Non-pigmented ciliary epithelial cell (primary cell): ENCODE measurements around the gene SELENOI.

ENCODE experiments used
- DNase-seq: peaks from one replicate; pipeline ENCODE4 v3.0.0-alpha.2; 2010; ENCODE audit warnings: low read depth

Gene SELENOI

GRCh38 chr2:26412091-26412673, 66.2 kb downstream of the SELENOI start:
- no peak for DNase-seq

DNA sequence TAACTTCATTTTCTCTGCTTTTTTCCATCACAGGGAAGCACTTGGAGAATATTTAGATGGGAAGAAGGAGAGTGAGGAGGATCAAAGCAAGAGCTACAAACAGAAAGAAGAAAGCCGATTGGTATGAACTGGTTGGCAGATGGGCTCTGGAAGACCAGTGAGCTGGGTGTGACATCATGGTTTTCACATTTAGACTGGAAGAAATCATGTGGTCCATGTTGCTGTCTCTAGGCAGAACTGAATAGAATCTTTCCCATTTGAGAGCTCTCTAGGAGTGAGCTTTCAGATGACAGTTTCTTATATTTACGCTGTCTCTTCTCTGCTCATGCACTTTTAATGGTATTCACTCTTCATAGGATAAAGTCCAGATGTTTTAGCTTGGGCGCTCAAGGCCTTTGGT, 68.4 kb downstream of the SELENOI start:
- no peak for DNase-seq

DNA sequence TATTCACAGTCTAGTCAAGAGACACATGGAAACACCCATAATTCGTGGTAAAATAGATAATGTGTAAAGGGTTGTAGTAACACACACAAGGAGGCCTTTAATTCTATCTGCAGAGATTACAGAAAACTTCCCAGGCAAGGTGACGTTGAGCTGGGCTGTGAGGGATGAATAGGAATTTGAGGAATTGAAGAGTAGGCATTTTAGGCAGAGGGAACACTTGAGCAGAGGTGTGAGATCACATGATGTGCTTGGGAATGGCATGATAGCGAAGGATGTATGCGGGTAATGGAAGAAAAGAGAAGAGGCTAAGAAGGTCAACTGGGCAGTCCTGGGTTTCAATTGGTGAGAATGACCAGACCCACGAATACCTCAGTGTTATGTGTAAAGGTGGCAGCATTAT, 76.0 kb downstream of the SELENOI start:
- DNase-seq: no peak

DNA sequence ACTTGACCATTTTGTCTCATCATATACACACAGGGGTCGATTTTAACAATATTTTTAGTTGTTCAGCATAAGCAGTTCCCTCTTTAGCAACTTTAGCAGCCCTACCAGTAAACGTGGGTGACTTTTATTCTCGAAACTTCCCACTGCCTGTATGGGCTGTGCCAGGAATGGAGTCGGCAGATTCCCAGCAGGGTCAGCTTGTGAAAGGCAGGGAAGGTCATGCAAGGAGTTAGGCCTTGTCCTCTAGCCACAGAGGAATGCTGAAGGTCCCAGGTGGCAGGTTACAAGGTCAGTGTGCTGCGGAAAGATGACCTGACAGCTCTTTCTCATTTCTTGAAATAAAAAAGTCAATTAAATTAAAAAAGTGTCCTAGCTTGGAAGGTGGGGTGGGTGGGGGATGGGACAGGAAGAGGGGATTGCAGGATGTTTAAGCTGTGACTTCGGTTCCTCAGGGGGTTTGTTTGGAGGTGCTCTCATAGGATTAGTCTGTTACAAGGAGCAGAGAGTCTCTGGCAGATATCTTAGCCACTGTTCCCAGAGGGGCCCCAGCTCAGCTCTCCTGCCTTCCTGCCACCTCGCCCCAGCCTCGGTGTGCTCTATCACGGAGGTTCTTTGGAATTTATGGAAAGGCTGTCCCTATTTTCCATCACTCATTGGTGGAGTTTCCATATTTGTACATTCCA, 77.1 kb downstream of the SELENOI start:
- DNase-seq: no peak

- DNase-seq: no peak
These were observed 77.8 kb downstream of the SELENOI start for GRCh38 chr2:26423750-26424149.

GRCh38 chr2:26424221-26424620, 78.3 kb downstream of the SELENOI start:
- no peak for DNase-seq

GRCh38 chr2:26428846-26429245, 82.9 kb downstream of the SELENOI start:
- no peak for DNase-seq

DNA sequence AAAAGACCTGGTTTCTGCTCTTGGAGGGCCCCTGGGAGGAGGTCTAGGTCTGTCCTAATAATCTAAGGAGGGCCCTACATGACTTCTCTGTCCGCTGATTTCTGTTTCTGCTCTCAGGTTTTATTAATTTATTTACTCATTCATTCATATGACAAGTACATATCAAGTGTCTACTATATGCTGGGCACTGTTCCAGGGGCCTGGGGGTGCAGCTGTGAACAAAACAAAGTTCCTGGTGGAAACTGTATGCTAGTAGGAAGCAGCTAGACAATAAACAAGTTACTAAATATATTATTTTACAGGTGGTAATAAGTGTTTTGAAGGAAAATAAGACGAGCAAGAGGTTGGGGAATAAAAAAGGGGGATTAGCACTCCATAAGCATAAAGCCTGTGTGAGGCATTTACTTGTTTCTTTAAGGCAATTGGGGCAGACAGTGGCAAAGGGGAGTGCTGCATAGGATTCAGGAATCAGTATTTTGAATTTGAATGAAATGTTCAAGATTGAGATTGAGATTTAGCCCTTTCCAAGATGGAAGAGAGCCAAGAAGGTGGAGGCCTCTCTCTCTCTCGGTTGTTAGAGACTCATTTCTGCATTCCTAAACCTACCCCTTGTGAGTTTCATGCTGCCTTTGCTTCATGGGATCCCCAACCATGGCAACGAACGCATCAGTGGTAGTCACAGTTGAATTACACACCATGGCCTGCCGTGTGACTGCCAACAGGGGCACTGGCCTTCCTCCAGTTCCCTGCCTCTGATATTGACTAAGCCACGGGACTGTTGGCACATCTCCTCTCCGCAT, 84.0 kb downstream of the SELENOI start:
- DNase-seq: no peak

DNA sequence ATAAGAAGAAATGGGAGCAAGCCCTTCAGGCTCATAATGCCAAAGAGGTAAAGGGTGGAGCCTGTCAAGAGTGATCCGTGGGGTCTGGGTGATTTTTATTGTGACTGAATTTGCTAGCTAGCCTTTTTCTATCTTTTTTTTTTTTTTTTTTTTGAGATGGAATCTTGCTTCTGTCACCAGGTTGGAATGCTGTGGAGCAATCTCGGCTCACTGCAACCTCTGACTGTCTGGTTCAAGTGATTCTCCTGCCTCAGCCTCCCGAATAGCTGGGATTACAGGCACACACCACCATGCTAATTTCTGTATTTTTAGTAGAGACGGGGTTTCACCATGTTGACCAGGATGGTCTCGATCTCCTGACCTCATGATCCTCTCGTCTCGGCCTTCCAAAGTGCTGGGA, 84.9 kb downstream of the SELENOI start:
- DNase-seq: no peak

GRCh38 chr2:26432363-26432762, 86.4 kb downstream of the SELENOI start:
- no peak for DNase-seq

DNA sequence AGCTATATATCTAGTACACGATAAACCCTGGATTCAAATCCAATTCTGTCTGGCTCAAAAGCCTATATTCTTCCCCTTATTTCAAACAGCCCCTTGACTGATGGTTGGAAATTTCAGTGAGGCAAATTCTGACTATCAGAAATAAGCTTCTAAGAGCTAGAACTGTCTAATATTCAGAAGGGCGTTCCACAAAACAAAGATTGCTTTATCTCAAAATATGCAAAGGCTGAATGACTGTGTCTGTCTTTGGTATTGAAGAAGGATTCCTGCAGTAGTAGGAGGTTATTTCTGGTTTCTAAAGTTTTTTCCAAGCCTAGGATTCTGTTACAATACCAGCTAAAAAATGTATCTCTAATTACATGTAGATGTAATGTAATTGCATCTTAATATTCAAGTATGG, 86.9 kb downstream of the SELENOI start:
- DNase-seq: no peak

DNA sequence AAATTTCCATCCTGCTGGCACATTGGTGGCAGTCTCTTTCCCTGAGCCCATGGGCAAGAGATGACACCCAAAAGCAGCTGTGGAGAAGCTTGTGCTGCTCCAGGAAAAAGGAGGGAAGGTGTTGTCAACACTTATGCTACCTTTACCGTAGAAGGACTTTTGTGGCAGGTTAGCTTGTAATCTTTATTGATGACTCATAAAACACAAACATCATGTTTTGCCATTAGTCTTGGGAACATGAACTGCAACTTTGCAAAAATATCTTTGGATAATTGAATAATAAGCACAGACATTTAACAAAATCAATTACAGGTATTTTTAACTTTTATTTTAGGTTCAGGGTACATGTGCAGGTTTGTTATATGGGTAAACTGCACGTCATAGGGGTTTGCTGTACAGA, 89.2 kb downstream of the SELENOI start:
- DNase-seq: no peak

DNA sequence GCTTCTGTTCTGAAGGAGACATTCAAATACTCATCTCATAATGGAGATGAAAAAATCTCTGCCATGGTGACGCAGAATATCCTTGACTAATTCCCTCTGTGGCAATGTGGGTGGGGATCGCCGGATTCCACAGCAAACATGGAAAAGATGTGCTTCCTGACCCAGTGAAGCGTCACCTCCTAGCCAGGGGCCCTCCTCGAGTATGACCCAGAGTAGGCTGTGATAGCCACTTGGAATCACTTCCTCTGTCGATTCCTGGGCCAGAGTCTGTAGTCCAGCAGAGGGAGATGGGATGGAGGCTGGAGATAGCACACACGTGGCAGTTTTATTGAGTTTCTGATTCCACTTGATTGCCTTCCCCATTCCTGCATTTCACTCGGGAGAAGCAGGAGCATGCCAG, 92.6 kb downstream of the SELENOI start:
- DNase-seq: no peak

GRCh38 chr2:26438926-26439325, 93.0 kb downstream of the SELENOI start:
- no peak for DNase-seq

DNA sequence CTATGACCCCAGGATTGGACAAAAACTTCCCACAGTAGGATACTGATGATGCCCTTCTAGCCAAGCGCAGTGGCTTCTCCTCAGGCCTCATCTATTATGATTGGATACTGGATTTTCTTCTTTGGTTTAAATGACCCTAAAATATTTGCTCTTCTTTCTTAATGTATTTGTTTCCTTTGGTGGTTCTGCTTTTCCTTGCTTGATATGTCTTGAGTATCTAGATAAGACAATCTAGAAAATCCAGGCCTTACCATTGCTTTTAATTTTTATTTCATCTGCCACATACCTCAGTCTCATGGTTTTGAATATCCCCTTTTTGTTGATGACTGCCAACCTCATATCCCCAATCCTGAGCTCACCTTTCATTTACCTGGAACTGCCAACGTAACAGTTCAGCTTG, 96.4 kb downstream of the SELENOI start:
- no peak for DNase-seq

DNA sequence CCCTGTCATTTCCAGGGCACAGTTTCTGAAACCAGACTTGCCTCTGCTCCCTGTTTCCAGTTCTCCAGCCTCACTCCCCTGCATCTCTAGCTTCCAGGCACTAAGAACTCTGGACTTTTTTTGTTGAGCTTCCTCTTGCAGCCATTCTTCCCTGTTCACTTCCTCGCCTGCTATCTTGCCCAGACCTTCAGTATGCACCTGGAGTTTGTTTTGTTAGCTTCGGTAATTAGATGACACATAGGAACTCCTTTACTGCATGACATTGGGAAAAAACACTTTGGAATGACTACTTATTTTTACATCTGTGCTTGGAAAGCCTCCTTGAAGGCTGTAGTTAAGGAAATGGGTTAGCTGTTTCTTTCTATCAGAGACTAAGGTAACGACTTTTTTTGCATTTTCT, 96.8 kb downstream of the SELENOI start:
- DNase-seq: no peak

GRCh38 chr2:26444236-26444635, 98.3 kb downstream of the SELENOI start:
- DNase-seq: no peak
